ENCODE data around the gene EML1.
A peak's percentile ranks its signal among the peaks of the same experiment; 100 is the strongest.

EML1 gene

DNA sequence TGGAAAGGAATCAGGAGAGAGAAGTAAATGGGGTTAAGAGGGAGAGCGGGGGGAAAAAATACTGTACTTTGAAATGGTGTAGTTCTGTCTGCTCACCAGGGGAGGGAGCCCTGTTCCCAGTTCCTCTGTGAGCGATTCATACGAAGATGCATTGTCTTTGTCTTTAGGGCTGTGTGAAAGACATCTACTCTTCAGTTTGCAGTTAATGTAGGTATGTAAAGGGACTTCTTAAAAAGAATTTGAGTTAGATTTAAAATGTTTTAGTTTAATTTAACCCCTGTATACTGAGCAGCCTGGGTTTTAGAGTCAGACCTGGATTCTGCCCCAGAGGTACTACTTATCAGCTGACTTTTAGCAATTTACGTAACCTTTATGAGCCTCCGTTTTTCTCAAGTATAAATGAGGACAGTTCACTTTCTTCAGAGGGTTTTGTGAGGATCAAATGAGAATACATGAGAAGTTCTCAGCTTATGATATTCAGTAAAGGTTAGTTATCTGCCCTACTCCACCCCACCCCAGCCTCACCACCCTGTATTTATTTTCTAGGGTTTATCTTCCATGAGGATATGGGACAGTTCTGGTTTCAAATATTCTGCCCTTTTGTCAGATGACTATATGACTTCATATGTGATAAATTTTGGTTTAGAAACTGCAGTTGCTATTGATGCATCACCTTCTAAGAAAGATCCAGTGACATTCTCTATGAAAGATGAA lies 189.5 kb downstream of the EML1 start:
- peak in 1 of 2 donors; percentile 24 for DNase-seq (ENCODE audit: low read depth in 2 of 2, low spot score in 1 of 2)

DNA sequence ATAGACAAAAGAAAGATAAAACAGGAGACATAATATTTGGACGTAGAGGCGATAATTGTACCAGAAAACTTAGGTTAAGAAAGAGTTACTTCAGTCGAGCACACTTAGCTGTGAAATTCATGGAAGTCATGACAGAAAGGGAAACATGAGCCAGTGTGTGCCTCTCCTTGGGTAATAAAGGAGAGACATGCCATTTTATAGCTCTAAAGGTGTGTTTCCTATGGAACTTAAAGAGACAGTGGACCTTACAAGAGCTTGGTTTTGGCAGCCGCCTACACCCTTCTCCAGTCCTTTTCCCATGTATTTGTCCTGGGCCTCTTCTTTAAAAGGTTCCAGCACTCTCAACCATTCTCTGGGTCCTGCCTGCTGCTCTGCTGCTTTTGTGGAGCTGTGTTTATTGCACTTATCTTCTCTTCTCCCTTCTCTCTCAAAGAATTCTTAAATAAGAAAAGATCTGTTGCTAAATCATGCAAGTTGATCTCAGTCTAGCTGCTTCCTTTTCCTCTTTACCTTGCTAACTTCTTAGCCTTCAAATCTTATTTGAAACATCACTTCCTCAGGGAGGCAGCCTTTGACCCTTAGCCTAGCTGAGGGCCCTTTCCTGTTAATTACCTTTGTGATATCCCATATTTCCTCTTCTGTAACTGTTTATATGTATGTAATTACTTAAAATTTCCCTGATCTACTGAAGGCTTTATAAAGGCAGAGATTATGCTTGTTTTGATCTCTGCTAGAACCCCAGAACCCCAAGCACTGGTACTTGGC lies 190.2 kb downstream of the EML1 start:
- no peak for DNase-seq (ENCODE audit: low read depth in 2 of 2, low spot score in 1 of 2)

DNA sequence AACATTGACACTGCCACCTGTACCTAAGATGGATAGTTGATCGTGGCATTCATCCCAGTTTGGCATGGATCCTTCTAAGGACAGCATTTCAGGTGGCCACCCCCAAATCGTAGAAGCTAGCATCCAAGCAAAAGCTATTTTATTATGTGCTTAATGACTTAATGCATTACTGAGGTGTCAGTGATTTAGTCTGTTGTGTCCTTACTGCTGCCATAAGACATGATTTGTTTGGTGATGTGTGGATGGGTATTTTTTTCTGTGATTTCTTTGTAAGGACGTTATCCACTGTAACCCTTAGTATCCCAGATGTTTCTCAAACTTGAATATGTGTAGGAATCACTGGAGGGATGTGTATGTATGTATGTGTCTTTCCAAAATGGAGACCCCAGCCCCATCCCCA lies 190.8 kb downstream of the EML1 start:
- no peak for DNase-seq (ENCODE audit: low read depth in 2 of 2, low spot score in 1 of 2)

DNA sequence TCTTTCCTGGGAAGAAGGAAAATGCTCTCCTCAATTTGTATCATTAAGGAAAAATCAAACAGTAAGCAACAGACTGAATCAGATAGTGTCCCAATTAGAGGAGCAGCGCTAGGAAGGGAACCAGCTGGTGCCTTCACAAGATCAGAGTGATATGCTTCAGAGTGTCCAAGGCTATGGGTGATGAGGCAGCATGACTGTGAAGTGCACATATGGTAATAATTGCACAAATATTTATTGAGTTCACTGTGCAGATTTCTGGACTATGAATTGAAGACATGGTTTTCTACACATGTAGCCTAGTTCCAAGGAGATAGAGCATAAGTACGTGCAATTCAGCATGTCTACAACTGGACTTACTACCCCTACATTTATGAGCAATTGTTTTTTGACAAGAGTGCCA lies 193.2 kb downstream of the EML1 start:
- no peak for DNase-seq (ENCODE audit: low read depth in 2 of 2, low spot score in 1 of 2)

DNA sequence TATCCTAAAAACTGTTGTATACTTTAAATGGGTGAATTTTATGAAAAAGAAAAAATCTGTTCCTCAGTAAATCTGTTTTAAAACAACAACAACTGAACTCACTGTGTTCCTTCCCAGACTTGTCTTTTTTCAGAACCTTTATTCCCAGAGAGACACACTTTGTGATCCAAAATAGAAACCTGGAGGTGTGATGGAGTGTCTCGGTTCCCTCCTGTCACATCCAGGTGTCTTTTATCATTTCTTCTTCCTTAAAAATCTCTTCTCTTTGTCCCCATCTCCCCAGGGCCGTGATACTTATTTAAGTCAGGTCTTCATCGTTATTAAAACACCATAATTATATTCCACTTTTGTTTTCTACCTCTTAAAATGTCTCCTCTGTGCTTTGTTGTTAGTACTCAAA lies 195.8 kb downstream of the EML1 start:
- DNase-seq (ENCODE audit: low read depth in 2 of 2, low spot score in 1 of 2): no peak

DNA sequence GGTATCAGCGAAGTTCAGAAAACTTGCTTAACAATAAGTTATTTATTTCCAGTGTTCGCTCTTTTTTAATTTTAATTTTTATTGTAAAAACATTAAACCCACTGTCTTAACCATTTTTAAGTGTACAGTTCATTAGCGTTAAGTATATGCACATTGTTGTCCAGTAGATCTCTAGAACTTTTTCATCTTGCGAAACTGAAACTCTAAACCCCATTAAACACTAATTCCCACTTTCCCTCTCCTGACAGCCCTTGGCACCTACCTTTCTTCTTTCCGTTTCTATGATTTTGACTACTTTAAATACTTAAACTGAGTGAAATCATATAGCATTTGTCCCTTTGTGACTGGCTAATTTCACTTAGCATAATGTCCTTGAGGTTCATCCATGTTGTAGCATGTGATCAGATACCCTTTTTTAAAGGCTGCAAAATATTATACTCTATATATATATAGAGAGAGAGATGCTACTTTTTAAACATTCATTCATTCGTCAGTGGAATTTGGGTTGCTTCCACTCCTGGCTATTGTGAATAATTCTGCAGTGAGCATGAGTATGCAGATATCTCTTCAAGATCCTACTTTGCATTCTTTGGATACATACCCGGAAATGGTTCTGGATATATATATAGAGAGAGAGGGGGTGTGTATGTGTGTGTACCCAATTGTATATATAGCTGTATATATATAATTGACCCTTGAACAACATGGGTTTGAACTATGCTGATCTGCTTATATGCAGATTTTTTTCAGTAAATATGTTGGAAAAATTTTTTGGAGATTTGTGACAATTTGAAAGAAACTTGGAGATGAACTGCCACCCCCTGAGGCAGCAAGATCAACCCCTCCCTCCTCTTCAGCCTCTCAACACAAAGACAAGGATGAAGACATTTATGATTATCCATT lies 197.3 kb downstream of the EML1 start:
- DNase-seq (ENCODE audit: low read depth in 2 of 2, low spot score in 1 of 2): no peak

DNA sequence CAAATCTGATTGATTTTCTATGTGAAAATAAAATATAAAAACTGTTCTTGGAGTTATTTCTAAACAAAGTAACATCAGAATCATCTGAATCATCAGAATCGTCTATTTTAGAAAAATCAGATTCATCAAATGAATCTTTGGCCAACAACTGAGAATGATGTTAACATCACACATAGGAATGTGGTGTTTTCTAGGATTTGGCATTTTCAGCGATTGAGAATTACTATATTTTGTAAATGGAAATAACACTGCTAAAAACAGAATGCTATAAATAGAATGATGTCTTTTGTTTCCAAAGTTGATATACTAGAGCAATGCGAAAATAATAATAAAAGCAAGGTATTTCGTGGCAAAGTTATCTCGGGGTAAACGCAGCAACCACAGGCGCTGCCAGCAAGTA lies 198.1 kb downstream of the EML1 start:
- DNase-seq (ENCODE audit: low read depth in 2 of 2, low spot score in 1 of 2): no peak

Data from stimulated activated CD8-positive, alpha-beta memory T cell treated with anti-CD3 and anti-CD28 coated beads, Interleukin-4, amount 100 ng/mL, for 4 hours (primary cell).